K562 (cell line): ENCODE measurements around the gene DMAC2. TPM values are rescaled to one million over a fixed set of nuclear protein-coding genes. Genes with fewer than 3 reads are reported as not detected.

Experiments used
- ELF4 ChIP-seq: fragments of 450-650 bp; formaldehyde crosslinking; IDR thresholded peaks from 2 replicates; pipeline ENCODE4 v1.4.0; 2022; ENCODE audit warnings: missing genetic modification characterization
- MYNN ChIP-seq, 2 experiments: sonication (generic); formaldehyde crosslinking in 1 of 2; IDR thresholded peaks; 2 replicates each; pipeline versions ENCODE4 v1.5.0 to v1.6.1; 2016 to 2020; ENCODE audit warnings: antibody characterized with exemption in 1 of 2, missing genetic modification reagents in 1 of 2
- NFE2 ChIP-seq: IDR thresholded peaks from 2 replicates; pipeline ENCODE4 v1.6.1; 2014; ENCODE audit warnings: antibody characterized with exemption, low read depth
- NFRKB ChIP-seq: fragments of 450-650 bp; IDR thresholded peaks from 2 replicates; pipeline ENCODE4 v1.6.1; 2016; ENCODE audit warnings: low read depth
- NR2C2 ChIP-seq, 2 experiments: fragments of 200-800 bp in 1 of 2; sonication (Bioruptor generic) in 1 of 2; sonication (generic) in 1 of 2; formaldehyde crosslinking in 1 of 2; IDR thresholded peaks; 2 replicates each; pipeline versions ENCODE4 v1.6.1 to v1.8.0; 2016 to 2022; ENCODE audit warnings: mild to moderate bottlenecking in 1 of 2, missing compliant biosample characterization in 1 of 2, missing genetic modification characterization in 1 of 2, missing genetic modification reagents in 1 of 2
- POLR2H ChIP-seq: IDR thresholded peaks from 2 replicates; pipeline ENCODE4 v1.6.1; 2016; ENCODE audit warnings: missing genetic modification characterization, low read depth, mild to moderate bottlenecking, control low read depth, missing compliant biosample characterization, moderate library complexity
- PTTG1 ChIP-seq: fragments of 450-650 bp; IDR thresholded peaks from 2 replicates; pipeline ENCODE4 v1.6.1; 2016; ENCODE audit warnings: low read depth, mild to moderate bottlenecking, missing genetic modification characterization, missing compliant biosample characterization
- SNRNP70 ChIP-seq: fragments of 200-400 bp; formaldehyde crosslinking; optimal IDR thresholded peaks from 2 replicates; pipeline ENCODE3; 2017; ENCODE audit warnings: low read depth, low read length
- TCF7L2 ChIP-seq: fragments of 150-350 bp; IDR thresholded peaks from 2 replicates; pipeline ENCODE4 v1.6.1; 2016; ENCODE audit warnings: low read depth, mild to moderate bottlenecking, low read length, moderate library complexity
- ZBTB17 ChIP-seq: fragments of 450-650 bp; formaldehyde crosslinking; IDR thresholded peaks from 2 replicates; pipeline ENCODE4 v1.4.0; 2020; ENCODE audit warnings: mild to moderate bottlenecking
- ZFX ChIP-seq: sonication (generic); formaldehyde crosslinking; IDR thresholded peaks from 2 replicates; pipeline ENCODE4 v1.8.0; 2022; ENCODE audit warnings: mild to moderate bottlenecking, missing genetic modification reagents, moderate library complexity
- ZNF274 ChIP-seq: IDR thresholded peaks from 2 replicates; pipeline ENCODE4 v1.6.1; 2011; ENCODE audit warnings: low read depth, mild to moderate bottlenecking, low read length, moderate library complexity, borderline replicate concordance
- polyA plus RNA-seq, 8 experiments: library from polyadenylated mRNA; depleted of rRNA in 4 of 8; stranded (reverse) in 5 of 8; unstranded in 3 of 8; fragments of >200 nt; fragmentation: Nextera tagmentation in 2 of 8; fragmentation: Illumina TruSeq in 1 of 8; extraction: Ambion mirVana in 2 of 8; extraction: Trizol in 1 of 8; gene quantifications; 2 replicates each; pipeline versions ENCODE4 v1.2.1 to v1.2.3, GENCODE V29; 2011 to 2014; ENCODE audit warnings: inconsistent platforms in 1 of 8, missing spikeins in 1 of 8
- total RNA-seq, 7 experiments: library from RNA; depleted of rRNA in 6 of 7; stranded (reverse); fragments of >200 nt in 6 of 7; fragmentation: Illumina TruSeq in 2 of 7; extraction: Trizol in 2 of 7; gene quantifications; 2 replicates each; pipeline versions ENCODE4 v1.2.1 to v1.2.3, GENCODE V29; 2011 to 2021; ENCODE audit warnings: low replicate concordance in 1 of 7
- TF ChIP-seq, protein P1 (sequence below): sonication (generic); formaldehyde crosslinking; IDR thresholded peaks from 2 replicates; pipeline ENCODE4 v1.8.1; 2022; ENCODE audit warnings: missing genetic modification reagents
- TF ChIP-seq, protein P2 (sequence below): sonication (generic); formaldehyde crosslinking; IDR thresholded peaks from 2 replicates; pipeline ENCODE4 v1.8.1; 2023; ENCODE audit warnings: mild to moderate bottlenecking, missing genetic modification reagents
- TF ChIP-seq, protein P3 (sequence below), 2 experiments: fragments of 450-650 bp; IDR thresholded peaks; 2 replicates each; pipeline ENCODE4 v1.6.1; 2016
- TF ChIP-seq, protein P4 (sequence below): fragments of 200-800 bp; sonication (Bioruptor generic); IDR thresholded peaks from 2 replicates; pipeline ENCODE4 v1.6.1; 2016; ENCODE audit warnings: missing genetic modification characterization, missing compliant biosample characterization
- TF ChIP-seq, protein P5 (sequence below): sonication (generic); formaldehyde crosslinking; IDR thresholded peaks from 2 replicates; pipeline ENCODE4 v1.8.0; 2023; ENCODE audit warnings: mild to moderate bottlenecking, missing genetic modification reagents

Gene DMAC2
- total and polyA plus RNA-seq, 9 of the 15 experiments (the other 6 are each of a cell fraction or from before 2014, with no cell fraction given) = 12.9 to 61.2 (median 43.1) TPM

DNA sequence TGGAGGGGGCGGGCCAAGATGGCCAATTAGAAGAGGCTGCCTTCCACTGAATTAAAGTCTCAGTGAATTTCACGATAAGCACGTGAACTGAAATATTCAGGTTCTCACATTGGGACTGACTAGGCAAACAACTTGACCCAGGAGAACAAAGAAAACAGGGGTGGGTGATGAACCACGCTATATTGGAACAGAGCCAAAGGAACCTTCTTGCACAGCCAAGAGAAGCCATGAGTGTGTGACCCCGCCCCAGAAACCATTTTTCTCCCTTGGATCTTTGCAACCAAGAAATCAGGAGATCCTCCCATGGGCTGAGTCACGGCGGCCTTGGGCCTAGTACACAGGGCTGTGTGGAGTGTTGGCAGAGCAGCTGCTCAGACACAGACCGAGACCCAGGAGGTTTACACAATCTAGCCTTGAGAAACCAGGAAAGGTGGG is 40.1 kb upstream of the DMAC2 start (continued):
- TF ChIP-seq, protein P1, sequence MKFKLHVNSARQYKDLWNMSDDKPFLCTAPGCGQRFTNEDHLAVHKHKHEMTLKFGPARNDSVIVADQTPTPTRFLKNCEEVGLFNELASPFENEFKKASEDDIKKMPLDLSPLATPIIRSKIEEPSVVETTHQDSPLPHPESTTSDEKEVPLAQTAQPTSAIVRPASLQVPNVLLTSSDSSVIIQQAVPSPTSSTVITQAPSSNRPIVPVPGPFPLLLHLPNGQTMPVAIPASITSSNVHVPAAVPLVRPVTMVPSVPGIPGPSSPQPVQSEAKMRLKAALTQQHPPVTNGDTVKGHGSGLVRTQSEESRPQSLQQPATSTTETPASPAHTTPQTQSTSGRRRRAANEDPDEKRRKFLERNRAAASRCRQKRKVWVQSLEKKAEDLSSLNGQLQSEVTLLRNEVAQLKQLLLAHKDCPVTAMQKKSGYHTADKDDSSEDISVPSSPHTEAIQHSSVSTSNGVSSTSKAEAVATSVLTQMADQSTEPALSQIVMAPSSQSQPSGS (CRISPR knock-in tag) = no peak
- no peak for TF ChIP-seq ELF4
- no peak for TF ChIP-seq TCF7L2
- TF ChIP-seq PTTG1 (tag) = no peak
- TF ChIP-seq, protein P2, sequence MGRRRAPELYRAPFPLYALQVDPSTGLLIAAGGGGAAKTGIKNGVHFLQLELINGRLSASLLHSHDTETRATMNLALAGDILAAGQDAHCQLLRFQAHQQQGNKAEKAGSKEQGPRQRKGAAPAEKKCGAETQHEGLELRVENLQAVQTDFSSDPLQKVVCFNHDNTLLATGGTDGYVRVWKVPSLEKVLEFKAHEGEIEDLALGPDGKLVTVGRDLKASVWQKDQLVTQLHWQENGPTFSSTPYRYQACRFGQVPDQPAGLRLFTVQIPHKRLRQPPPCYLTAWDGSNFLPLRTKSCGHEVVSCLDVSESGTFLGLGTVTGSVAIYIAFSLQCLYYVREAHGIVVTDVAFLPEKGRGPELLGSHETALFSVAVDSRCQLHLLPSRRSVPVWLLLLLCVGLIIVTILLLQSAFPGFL (CRISPR knock-in tag) = 0 out of 2 replicates have a peak, but pooled peaks have one; percentile 73
- TF ChIP-seq ZBTB17 (CRISPR knock-in tag) = no peak
- TF ChIP-seq NFE2 = peak; percentile 40; the same call in 1 of the 2 replicates
- TF ChIP-seq, protein P3, sequence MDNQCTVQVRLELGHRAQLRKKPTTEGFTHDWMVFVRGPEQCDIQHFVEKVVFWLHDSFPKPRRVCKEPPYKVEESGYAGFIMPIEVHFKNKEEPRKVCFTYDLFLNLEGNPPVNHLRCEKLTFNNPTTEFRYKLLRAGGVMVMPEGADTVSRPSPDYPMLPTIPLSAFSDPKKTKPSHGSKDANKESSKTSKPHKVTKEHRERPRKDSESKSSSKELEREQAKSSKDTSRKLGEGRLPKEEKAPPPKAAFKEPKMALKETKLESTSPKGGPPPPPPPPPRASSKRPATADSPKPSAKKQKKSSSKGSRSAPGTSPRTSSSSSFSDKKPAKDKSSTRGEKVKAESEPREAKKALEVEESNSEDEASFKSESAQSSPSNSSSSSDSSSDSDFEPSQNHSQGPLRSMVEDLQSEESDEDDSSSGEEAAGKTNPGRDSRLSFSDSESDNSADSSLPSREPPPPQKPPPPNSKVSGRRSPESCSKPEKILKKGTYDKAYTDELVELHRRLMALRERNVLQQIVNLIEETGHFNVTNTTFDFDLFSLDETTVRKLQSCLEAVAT (IDR thresholded peaks at IDR 0.05) = no peak
- TF ChIP-seq ZNF274 = no peak
- peak; percentile 46; the same call in 1 of the 2 replicates for TF ChIP-seq ZFX (CRISPR knock-in tag)
- no peak for TF ChIP-seq MYNN (IDR thresholded peaks at IDR 0.05)
- TF ChIP-seq MYNN (CRISPR knock-in tag; IDR thresholded peaks at IDR 0.05) = no peak
- TF ChIP-seq POLR2H (tag) = peak; percentile 52; the same call in 1 of the 2 replicates
- TF ChIP-seq NR2C2 (CRISPR knock-in tag; IDR thresholded peaks at IDR 0.05) = no peak
- TF ChIP-seq NR2C2 (tag; IDR thresholded peaks at IDR 0.05) = peak; percentile 48; the same call in 1 of the 2 replicates
- TF ChIP-seq, protein P4, sequence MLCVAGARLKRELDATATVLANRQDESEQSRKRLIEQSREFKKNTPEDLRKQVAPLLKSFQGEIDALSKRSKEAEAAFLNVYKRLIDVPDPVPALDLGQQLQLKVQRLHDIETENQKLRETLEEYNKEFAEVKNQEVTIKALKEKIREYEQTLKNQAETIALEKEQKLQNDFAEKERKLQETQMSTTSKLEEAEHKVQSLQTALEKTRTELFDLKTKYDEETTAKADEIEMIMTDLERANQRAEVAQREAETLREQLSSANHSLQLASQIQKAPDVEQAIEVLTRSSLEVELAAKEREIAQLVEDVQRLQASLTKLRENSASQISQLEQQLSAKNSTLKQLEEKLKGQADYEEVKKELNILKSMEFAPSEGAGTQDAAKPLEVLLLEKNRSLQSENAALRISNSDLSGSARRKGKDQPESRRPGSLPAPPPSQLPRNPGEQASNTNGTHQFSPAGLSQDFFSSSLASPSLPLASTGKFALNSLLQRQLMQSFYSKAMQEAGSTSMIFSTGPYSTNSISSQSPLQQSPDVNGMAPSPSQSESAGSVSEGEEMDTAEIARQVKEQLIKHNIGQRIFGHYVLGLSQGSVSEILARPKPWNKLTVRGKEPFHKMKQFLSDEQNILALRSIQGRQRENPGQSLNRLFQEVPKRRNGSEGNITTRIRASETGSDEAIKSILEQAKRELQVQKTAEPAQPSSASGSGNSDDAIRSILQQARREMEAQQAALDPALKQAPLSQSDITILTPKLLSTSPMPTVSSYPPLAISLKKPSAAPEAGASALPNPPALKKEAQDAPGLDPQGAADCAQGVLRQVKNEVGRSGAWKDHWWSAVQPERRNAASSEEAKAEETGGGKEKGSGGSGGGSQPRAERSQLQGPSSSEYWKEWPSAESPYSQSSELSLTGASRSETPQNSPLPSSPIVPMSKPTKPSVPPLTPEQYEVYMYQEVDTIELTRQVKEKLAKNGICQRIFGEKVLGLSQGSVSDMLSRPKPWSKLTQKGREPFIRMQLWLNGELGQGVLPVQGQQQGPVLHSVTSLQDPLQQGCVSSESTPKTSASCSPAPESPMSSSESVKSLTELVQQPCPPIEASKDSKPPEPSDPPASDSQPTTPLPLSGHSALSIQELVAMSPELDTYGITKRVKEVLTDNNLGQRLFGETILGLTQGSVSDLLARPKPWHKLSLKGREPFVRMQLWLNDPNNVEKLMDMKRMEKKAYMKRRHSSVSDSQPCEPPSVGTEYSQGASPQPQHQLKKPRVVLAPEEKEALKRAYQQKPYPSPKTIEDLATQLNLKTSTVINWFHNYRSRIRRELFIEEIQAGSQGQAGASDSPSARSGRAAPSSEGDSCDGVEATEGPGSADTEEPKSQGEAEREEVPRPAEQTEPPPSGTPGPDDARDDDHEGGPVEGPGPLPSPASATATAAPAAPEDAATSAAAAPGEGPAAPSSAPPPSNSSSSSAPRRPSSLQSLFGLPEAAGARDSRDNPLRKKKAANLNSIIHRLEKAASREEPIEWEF (CRISPR knock-in tag) = no peak
- TF ChIP-seq NFRKB = 0 out of 2 replicates have a peak, but pooled peaks have one; percentile 40
- TF ChIP-seq, protein P5, sequence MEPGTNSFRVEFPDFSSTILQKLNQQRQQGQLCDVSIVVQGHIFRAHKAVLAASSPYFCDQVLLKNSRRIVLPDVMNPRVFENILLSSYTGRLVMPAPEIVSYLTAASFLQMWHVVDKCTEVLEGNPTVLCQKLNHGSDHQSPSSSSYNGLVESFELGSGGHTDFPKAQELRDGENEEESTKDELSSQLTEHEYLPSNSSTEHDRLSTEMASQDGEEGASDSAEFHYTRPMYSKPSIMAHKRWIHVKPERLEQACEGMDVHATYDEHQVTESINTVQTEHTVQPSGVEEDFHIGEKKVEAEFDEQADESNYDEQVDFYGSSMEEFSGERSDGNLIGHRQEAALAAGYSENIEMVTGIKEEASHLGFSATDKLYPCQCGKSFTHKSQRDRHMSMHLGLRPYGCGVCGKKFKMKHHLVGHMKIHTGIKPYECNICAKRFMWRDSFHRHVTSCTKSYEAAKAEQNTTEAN (CRISPR knock-in tag) = no peak
- TF ChIP-seq SNRNP70 = no peak
